HCEC 1CT (cell line): ENCODE measurements around the gene TRIM27.
"Not testable (repeated sequence)": the region's sequence is repeated elsewhere in the genome, so short reads cannot be mapped to it uniquely, and the experiment has no call there.

ENCODE experiments used
- DNase-seq: peaks from one replicate; pipeline ENCODE4 v3.0.0-alpha.2; 2017

TRIM27 gene

GRCh38 chr6:28923318-28924102 is at the start of gene TRIM27:
TSS of gene TRIM27 (minus strand) at chr6:28923985. CDS start at chr6:28923632, 353 bp downstream.
- DNase-seq: peak; percentile 84

DNA sequence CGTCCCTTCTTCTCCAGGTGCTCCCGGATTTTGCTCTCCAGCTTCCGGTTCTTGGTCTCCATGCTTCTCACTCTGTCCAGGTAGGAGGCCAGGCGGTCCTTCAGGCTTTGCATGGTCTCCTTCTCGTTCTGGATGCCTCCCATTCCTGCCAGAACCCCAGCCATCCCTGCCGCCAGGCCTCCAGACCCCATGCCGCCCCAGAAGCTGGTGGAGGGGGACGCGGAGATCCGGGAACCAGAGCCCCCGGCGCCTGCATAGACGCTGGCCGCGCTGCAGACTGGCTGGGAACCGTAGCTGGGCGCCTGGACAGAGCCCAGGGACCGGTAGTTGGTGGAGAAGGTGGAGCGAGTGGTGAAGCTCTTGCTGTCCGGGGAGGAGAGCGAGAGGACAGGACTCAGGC is 46.3 kb upstream of the TRIM27 start:
- DNase-seq: not testable (repeated sequence)

DNA sequence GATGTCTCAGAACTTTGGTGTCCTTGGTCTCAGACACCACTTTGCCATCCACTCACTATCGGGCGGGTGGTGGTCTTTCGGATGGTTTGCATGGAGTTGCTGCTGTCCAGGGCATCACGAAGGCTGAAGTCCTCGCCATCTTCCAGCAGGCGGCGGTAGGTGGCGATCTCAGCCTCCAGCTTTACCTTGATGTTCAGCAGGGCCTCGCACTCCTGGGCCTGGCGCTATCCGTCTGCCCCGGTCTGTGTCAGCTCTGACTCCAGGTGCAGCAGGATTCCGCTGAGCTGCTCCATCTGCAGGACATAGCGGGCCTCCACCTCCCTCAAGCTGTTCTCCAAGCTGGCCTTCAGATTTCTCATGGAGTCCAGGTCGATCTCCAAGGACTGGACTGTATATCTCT is 45.3 kb upstream of the TRIM27 start:
- DNase-seq: no peak

- no peak for DNase-seq
These were observed 44.7 kb upstream of the TRIM27 start for GRCh38 chr6:28968476-28968875.

DNA sequence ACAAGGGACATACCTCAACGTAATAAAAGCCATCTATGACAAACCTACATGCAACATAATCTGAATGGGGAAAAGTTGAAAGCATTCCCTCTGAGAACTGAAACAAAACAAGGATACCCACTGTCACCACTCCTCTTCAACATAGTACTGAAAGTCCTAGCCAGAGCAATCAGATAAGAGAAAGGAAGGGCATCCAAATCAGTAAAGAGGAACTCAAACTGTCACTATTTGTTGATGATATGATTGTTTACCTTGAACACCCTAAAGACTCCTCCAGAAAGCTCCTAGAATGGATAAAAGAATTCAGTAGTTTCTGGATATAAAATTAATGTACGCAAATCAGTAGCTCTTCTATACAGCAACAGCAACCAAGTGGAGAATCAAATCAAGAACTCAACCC is 41.9 kb upstream of the TRIM27 start:
- no peak for DNase-seq

- no peak for DNase-seq
These were observed 37.2 kb upstream of the TRIM27 start for GRCh38 chr6:28960846-28961500.

GRCh38 chr6:28958561-28959243 is 34.9 kb upstream of the TRIM27 start:
- not testable (repeated sequence) for DNase-seq

GRCh38 chr6:28957795-28958314 is 34.1 kb upstream of the TRIM27 start:
- DNase-seq: not testable (repeated sequence)

GRCh38 chr6:28956331-28956730 is 32.5 kb upstream of the TRIM27 start:
- no peak for DNase-seq

GRCh38 chr6:28953585-28954258 is 29.9 kb upstream of the TRIM27 start:
- DNase-seq: peak; percentile 2

DNA sequence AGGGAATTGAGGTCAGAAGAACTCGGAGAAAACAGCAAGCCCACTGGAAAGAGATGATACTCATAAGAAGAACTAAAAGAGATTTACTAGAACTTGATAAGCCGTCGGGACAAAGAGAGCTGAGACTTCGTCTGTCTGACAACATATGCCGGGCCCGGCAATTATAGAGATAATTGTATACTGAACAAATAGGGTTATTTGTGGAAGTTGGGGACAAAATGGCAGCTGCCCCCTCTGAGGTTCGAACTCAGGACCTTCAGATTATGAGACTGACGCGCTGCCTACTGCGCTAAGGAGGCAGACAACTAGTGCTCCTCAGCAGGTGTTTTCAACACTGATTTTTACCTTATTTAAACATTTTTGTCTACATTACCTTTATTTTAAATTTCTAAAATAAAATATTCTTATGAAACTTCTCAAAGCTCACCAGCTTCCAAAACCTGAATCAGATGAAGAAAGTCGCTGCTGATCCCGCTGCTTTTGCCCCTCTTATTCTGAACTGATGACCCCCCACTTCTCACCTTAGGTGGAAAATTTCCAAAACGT is 29.3 kb upstream of the TRIM27 start:
- DNase-seq: peak; percentile 55

DNA sequence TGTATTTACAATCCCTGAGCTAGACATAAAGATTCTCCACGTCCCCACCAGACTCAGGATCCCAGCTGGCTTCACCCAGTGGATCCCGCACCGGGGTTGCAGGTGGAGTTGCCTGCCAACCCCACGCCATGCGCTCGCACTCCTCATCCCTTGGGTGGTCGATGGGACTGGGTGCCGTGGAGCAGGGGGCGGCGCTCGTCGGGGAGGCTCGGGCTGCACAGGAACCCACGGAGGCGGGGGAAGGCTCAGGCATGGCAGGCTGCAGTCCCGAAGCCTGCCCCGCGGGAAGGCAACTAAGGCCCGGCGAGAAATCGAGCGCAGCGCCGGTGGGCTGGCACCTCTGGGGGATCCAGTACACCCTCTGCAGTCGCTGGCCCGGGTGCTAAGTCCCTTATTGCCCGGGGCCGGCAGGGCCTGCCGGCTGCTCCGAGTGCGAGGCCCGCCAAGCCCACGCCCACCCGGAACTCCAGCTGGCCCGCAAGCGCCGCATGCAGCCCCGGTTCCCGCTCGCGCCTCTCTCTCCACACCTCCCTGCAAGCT is 25.9 kb upstream of the TRIM27 start:
- DNase-seq: not testable (repeated sequence)

DNA sequence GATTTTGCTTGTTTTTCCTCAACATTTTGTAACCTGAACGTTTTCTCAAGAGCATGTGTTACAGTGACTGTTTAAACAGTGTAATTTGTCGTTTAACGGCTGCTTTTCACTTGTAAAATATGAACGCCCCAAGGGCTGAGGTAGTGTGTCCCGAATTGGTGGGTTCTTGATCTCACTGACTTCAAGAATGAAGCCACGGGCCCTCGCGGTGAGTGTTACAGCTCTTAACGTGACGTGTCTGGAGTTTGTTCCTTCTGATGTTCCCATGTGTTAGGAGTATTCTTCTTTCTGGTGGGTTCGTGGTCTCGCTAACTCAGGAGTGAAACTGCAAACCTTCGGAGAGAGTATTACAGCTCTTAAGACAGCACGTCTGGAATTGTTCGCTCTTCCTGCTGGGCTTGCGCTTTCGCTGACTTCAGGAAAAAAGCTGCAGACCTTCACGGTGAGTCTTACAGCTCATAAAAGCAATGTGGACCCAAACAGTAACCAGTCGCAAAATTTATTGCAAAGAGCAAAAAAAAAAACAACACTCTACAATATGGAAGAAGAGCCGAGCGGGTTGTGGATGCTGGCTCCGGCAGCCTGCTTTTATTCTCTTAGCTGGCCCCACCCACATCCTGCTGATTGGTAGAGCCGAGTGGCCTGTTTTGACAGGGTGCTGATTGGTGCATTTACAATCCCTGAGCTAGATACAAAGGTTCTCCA is 25.1 kb upstream of the TRIM27 start:
- no peak for DNase-seq

- peak; percentile 45 for DNase-seq
These were observed 24.1 kb upstream of the TRIM27 start for GRCh38 chr6:28947831-28948270.

GRCh38 chr6:28947067-28947765 is 23.4 kb upstream of the TRIM27 start:
- no peak for DNase-seq

DNA sequence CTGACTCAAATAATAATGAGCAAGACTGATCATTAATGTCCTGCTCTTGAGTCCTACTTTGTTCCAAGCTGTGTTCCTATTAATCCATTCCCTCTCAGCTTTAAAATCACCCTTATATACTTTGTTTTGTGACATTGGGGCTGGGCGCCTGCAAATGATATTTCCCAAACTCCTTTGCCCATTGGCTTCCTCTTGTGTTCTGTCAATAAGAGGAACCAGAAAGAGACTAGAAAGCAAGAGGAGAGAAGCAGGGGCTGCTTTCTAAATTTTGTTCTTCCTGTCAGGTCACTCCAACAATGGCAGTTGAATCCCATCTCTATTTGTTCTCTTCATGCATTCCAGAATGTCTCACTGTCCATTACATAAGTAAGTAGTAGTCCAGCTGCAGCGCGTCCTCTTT is 21.6 kb upstream of the TRIM27 start:
- DNase-seq: no peak

GRCh38 chr6:28944412-28944865 is 20.7 kb upstream of the TRIM27 start:
- peak; percentile 68 for DNase-seq

- DNase-seq: peak; percentile 63
These were observed 20.0 kb upstream of the TRIM27 start for GRCh38 chr6:28943557-28944411.

DNA sequence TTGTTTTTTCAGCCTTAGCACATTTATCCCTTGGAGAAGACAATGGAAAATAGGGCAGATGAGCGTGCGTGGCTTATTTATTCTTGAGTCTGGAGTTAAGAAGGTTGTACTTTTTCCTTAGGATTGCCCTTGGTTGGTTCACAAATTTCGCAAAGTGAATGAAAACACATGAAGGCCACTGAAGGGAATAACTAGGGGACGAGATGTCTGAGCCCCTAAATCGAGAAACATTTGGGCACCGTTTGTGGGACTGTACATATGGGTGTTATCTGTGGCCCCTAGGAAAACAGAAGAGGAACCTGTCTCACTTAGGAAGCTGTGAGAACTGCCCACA is 19.4 kb upstream of the TRIM27 start:
- DNase-seq: no peak
